GM18507 (cell line): ENCODE data around the gene AP2A2.

Source experiments
- DNase-seq: peaks from one replicate; pipeline ENCODE4 v3.0.0; 2011; ENCODE audit warnings: low read depth; ENCODE audit not compliant: insufficient read length; ENCODE audit errors: extremely low spot score
- FAIRE-seq: peaks from 2 replicates; lab custom pipeline; 2011; peaks lifted over from hg19 to GRCh38; lab: Jason Lieb, UNC

AP2A2 gene

DNA sequence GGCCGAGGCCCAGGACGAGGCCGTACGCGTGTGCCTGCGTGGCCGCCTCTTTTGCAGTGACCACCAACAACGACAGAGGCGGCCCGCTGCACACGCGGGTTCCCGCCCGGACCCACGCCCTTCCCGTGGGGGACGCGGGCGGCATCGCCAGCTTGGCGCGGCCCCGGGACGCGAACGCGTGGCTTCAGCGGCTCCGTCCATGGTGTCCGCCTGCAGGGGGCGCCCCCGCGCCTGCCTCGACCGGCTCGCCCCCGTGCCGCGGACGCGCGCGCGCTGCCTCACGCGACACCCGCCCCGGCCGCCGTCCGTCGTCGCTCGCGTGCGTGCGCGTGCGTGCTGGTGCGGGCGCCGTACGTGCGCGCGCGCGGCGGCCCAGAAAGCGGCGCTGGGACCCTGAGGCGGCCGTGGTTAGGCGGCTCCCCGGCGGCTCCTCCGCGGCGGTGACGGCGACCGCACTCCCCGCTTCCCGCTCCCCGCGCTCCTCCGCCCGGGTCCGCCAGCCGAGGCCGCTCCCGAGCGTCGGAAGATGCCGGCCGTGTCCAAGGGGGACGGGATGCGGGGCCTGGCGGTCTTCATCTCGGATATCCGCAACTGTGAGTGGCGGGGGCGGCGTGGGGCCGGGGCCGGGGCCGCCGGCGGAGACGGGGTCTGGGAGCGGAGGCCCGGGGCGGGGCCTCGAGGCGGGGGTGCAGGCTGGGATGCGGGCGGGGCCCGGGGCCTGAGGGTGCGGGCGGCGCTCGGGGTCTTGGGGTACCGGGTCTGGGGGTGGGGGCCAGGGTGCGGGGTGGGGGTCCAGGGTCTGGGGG is at the start of gene AP2A2:
Gene AP2A2, plus strand, starts transcription at position 375 of the 806 bp plus-strand sequence. Its CDS starts 152 bp downstream, at position 527.
- DNase-seq (peak; percentile 95), FAIRE-seq (peak; percentile 93)

- DNase-seq = no peak
- FAIRE-seq = no peak
These were observed 49.1 kb upstream of the AP2A2 start for GRCh38 chr11:876545-876944.

DNA sequence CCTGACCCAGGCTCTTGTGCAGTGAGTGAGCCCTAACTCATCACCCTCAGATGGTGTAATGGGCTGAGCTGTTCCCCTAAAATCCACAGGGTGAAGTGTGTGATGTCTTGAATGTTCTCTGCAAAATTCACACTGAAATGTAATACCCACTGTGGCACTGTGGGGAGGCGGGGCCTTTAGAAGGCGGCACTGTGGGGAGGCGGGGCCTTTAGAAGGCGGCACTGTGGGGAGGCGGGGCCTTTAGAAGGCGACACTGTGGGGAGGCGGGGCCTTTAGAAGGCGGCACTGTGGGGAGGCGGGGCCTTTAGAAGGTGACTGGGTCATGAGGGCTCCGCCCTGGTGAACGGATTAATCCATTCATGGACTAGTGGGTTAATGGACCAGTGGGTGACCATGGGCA is 48.1 kb upstream of the AP2A2 start:
- DNase-seq (no peak), FAIRE-seq (no peak)

DNA sequence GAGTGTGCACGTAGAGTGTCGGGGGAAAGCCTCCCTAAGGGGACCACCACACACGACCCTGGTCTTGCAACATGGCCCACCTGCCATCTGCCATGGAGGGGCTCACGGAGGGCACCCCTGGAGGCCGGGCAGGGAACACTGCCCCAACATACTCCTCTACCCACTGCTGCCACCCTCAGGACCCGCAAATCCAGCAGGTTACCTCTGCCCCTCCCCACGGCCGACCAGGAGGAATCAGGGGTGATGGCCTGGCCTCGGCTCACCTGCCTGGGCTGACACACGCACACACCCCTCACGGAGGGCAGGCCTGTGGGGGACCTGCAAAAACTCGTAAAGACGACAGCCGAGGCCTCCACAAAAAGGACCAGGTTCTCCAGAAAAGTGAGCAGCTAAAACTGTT is 45.2 kb upstream of the AP2A2 start:
- no peak for DNase-seq
- no peak for FAIRE-seq

- no peak for FAIRE-seq
- no peak for DNase-seq
These were observed 43.1 kb upstream of the AP2A2 start for GRCh38 chr11:882596-882995.

- no peak for FAIRE-seq
These were observed 42.1 kb upstream of the AP2A2 start for GRCh38 chr11:883527-883926.

GRCh38 chr11:884578-885070 is 41.0 kb upstream of the AP2A2 start:
- no peak for DNase-seq
- FAIRE-seq = no peak

More at GRCh38 chr11:883527-883926, 42.1 kb upstream of the AP2A2 start:
- DNase-seq = no peak

DNA sequence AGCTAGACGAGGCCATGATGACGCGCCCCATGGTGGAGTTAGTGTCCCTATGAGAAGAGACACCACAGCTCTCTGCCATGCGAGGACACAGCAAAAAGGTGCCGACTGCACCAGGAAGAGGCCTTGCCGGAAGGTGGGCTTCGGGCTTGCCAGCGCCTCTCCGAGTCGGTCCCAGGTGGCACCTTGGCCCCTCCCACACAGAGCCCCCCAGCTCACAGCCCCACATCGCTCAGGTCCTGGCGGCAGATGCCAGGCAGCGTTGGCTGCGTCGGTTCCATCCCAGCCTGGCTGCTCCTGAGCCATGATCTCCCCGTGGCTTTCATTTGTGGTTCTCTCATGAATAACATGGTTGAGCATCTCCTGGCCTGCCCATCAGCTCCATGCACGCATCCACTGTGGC is 39.1 kb upstream of the AP2A2 start:
- FAIRE-seq (no peak), DNase-seq (no peak)

DNA sequence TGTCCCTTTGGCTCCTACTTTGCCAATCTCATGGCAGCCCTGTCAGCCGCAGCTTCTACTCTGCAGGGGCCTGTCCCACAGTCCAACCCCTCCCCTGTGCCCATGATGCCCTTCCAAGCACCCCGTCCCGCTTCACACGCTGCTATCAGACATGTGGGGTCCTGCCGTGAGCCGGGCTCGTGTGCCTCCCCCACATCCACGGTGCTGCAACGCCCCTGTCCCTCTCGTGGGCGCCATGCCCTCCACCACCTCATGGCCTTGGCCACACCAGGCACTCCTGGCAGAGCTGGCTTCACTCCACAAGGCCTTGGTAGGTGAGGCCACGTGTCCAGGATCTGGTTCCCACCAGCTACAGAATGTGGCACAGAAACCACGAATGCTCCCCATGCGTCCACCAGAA is 38.1 kb upstream of the AP2A2 start:
- DNase-seq = no peak
- FAIRE-seq = no peak

- FAIRE-seq (no peak), DNase-seq (no peak)
These were observed 37.1 kb upstream of the AP2A2 start for GRCh38 chr11:888310-889212.

DNA sequence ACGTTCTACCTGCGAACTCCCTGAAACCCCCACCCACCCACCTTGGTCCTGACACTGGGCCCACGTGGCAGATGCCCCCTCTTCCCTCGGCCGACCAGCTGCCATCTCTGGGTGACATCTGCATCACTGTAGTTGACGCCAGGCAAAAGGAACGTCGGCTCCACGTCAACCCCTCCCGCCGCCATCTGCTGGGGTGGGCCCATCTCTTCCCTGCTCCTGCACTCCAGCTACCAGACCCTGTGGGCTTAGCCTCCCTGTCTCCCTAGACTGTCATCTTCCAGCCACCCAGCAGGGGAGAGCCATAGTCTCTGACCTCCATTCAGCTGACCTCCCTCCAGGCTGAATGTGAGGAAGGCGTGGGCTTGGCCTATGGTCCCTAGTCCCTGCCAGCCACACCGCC is 36.4 kb upstream of the AP2A2 start:
- DNase-seq = no peak
- no peak for FAIRE-seq

GRCh38 chr11:889687-890475 is 35.8 kb upstream of the AP2A2 start:
- DNase-seq (no peak), FAIRE-seq (no peak)

GRCh38 chr11:890794-891540 is 34.7 kb upstream of the AP2A2 start:
- FAIRE-seq (no peak), DNase-seq (no peak)

DNA sequence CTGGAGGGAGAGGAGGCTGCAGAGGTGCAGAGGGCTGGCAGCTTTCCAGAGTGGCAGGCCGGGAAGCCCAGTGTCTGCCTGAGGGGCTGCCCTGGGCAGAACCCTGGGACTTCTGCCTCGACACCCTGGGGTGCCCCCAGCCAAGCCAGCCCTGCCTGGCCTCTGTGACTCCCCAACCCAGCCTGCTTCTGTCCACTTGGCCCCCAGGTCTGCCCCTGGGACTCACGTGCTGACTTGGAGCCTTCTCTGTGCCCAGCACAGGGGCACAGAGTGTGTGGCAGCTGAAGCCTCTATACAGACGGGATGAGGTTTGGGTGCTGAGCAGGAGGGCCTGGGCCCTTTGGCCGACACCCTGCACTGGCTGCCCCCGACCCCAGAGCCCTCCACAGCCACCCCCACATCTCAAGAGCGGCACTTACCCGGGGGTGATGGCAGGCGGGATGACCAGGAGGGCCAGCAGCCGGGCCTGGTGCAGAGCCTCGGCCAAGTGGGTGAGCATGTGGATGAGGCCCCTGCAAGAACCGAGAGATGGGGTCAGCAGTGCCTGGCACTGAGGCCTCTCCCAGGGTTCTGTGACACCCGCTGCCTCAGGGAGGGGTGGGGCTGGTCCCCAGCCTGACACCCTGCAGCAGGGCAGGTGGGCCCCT is 32.5 kb upstream of the AP2A2 start:
- DNase-seq (no peak), FAIRE-seq (no peak)

DNA sequence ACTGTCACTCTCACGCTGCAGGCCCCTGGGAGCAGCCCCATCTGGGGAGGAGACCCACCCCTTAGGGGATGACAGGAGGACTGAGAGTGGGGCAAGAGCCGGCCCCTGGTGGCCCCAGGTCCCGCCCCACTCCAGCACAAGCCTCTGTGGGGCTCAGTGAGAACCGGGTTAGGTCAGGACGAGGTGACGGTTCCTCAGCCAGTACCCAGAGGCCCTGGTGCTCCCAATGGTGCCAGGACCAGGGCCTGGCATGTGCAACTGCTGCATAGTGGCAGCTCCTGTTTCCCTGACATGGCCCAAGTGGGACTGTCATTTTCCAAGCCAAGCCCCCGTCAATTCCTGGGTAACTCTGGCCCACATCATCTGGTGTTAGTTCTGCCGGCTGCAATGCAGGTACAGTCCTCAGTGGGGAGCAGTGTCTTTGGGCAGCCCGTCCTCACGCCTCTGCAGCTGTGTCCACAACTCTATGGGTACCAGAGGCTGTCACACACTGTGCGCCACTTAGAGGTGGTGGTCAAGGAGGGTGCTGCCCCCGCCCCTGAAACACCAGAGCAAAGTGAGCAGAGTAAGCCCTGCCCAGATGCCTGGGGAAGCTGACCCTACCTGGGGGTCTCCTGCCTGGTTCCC is 31.0 kb upstream of the AP2A2 start:
- no peak for DNase-seq
- no peak for FAIRE-seq

GRCh38 chr11:895331-896110 is 30.1 kb upstream of the AP2A2 start:
- DNase-seq (no peak), FAIRE-seq (no peak)
